HepG2 (cell line): ENCODE data around the gene PIK3R1. TPM values are rescaled to one million over a fixed set of nuclear protein-coding genes. Genes with fewer than 3 reads are reported as not detected.

Source experiments
- ATAC-seq: fragments of 200-7000 bp; cut with Tn5 transposase; 3 replicates; pipeline ENCODE4 v1.9.1; 2020; ENCODE audit warnings: mild to moderate bottlenecking, moderate library complexity
- BruUV-seq: library from RNA; stranded (reverse); fragments of 400-500 nt; replicated peaks from 2 replicates; lab custom pipeline; 2021; lab: Mats Ljungman, UMichigan
- CTCF ChIA-PET: fragments of 300-600 bp; formaldehyde crosslinking; extraction: SDS; loops from one replicate; lab custom pipeline; 2021; ENCODE audit warnings: low total read pairs, inconsistent platforms, low intra/inter-chr PET ratio; lab: Yijun Ruan, JAX
- POLR2A ChIA-PET: fragments of 350-600 bp; sonication (Branson Sonifier 250); formaldehyde crosslinking; loops from one replicate; lab custom pipeline; 2020; ENCODE audit warnings: antibody characterized with exemption, inconsistent platforms; lab: Yijun Ruan, JAX
- DNase-seq: peaks from one replicate; pipeline ENCODE4 v3.0.0-alpha.2; 2015; ENCODE audit warnings: low spot score
- FAIRE-seq: peaks from 3 replicates; lab custom pipeline; 2011; peaks lifted over from hg19 to GRCh38; lab: Jason Lieb, UNC
- H2AFZ ChIP-seq: one replicate; pipeline ENCODE4 v1.6.1; 2011; ENCODE audit warnings: low read length, inconsistent platforms
- H3K27ac ChIP-seq: fragments of 300-600 bp; 3 replicates; pipeline ENCODE4 v1.8.0; 2011; ENCODE audit warnings: mixed run types, mild to moderate bottlenecking, mixed read lengths, low read length, inconsistent platforms; ENCODE audit not compliant: insufficient read depth; ENCODE audit errors: extremely low read length
- H3K27me3 ChIP-seq, 2 experiments: fragments of 200-600 bp in 1 of 2; 2 replicates in 1 of 2; 3 replicates in 1 of 2; pipeline versions ENCODE4 v1.6.0 to v1.8.0; 2011; ENCODE audit warnings: low read length in 2 of 2, mild to moderate bottlenecking in 2 of 2, moderate library complexity in 2 of 2, inconsistent platforms in 1 of 2; ENCODE audit not compliant: insufficient read depth in 2 of 2, control insufficient read depth in 1 of 2
- H3K36me3 ChIP-seq, 2 experiments: fragments of 200-600 bp in 1 of 2; replicated peaks in 1 of 2; 2 replicates in 1 of 2; 3 replicates in 1 of 2; pipeline versions ENCODE4 v1.5.1 to v1.8.0; 2011; ENCODE audit warnings: low read length in 2 of 2, inconsistent platforms in 1 of 2; ENCODE audit not compliant: insufficient read depth in 2 of 2, control insufficient read depth in 1 of 2
- H3K4me1 ChIP-seq: 2 replicates; pipeline ENCODE4 v1.5.1; 2012; ENCODE audit warnings: low read length, inconsistent platforms; ENCODE audit not compliant: insufficient read depth
- H3K4me2 ChIP-seq: 2 replicates; pipeline ENCODE4 v1.6.0; 2011; ENCODE audit warnings: low read depth, low read length, inconsistent platforms
- H3K4me3 ChIP-seq, 3 experiments: fragments of 200-600 bp in 1 of 3; sonication (generic), shearing (Covaris generic) in 1 of 3; replicated peaks in 1 of 3; 2 replicates each; pipeline ENCODE4 v1.5.1; 2011 to 2016; ENCODE audit warnings: low read length in 3 of 3, inconsistent platforms in 2 of 3, low read depth in 2 of 3, mild to moderate bottlenecking in 2 of 3, control low read depth in 1 of 3, mixed read lengths in 1 of 3; ENCODE audit not compliant: insufficient read depth in 1 of 3
- H3K79me2 ChIP-seq: one replicate; pipeline ENCODE4 v1.6.1; 2011; ENCODE audit warnings: low read length, inconsistent platforms; ENCODE audit not compliant: insufficient read depth
- H3K9ac ChIP-seq: 2 replicates; pipeline ENCODE4 v1.6.0; 2011; ENCODE audit warnings: mild to moderate bottlenecking, low read depth, low read length, inconsistent platforms; ENCODE audit not compliant: insufficient read depth
- H3K9me3 ChIP-seq: 2 replicates; pipeline ENCODE4 v1.5.1; 2012; ENCODE audit warnings: mild to moderate bottlenecking, low read length
- H4K20me1 ChIP-seq: 2 replicates; pipeline ENCODE4 v1.6.0; 2011; ENCODE audit warnings: inconsistent platforms, mild to moderate bottlenecking, low read length, moderate library complexity; ENCODE audit not compliant: insufficient read depth
- ATRX ChIP-seq: sonication (generic); formaldehyde crosslinking; IDR thresholded peaks from 2 replicates; pipeline ENCODE4 v1.4.0; 2020; ENCODE audit warnings: missing genetic modification reagents, borderline replicate concordance
- FOSL2 ChIP-seq: sonication (generic); formaldehyde crosslinking; IDR thresholded peaks from 2 replicates; pipeline ENCODE4 v1.4.0; 2020; ENCODE audit warnings: missing genetic modification reagents
- FOXO1 ChIP-seq: sonication (generic); formaldehyde crosslinking; IDR thresholded peaks from 2 replicates; pipeline ENCODE4 v1.4.0; 2020; ENCODE audit warnings: missing genetic modification reagents
- GMEB1 ChIP-seq: sonication (generic); formaldehyde crosslinking; IDR thresholded peaks from 2 replicates; pipeline ENCODE4 v1.5.1; 2020; ENCODE audit warnings: missing genetic modification reagents, mild to moderate bottlenecking, borderline replicate concordance
- HHEX ChIP-seq: IDR thresholded peaks from 2 replicates; pipeline ENCODE4 v1.6.1; 2016; ENCODE audit warnings: control low read depth
- MAFF ChIP-seq: IDR thresholded peaks from 2 replicates; pipeline ENCODE4 v1.6.1; 2011; ENCODE audit warnings: low read depth, low read length, improper control_type of control experiment
- MAFK ChIP-seq, 2 experiments: IDR thresholded peaks in 1 of 2; conservative IDR thresholded peaks in 1 of 2; 2 replicates each; pipeline ENCODE4 v1.6.1; 2011; ENCODE audit warnings: improper control_type of control experiment in 2 of 2, low read length in 2 of 2
- MXI1 ChIP-seq: IDR thresholded peaks from 3 replicates; pipeline ENCODE4 v1.6.1; 2012; ENCODE audit warnings: low read depth, low read length, inconsistent platforms, borderline replicate concordance
- NFE2 ChIP-seq: sonication (generic); formaldehyde crosslinking; IDR thresholded peaks from 2 replicates; pipeline ENCODE4 v1.4.0; 2020; ENCODE audit warnings: missing genetic modification reagents
- NFE2L2 ChIP-seq: fragments of 150-350 bp; IDR thresholded peaks from 2 replicates; pipeline ENCODE4 v1.6.1; 2014; ENCODE audit warnings: low read length
- NR1H2 ChIP-seq: sonication (generic); formaldehyde crosslinking; IDR thresholded peaks from 2 replicates; pipeline ENCODE4 v1.8.1; 2022; ENCODE audit warnings: low read depth, missing genetic modification reagents, borderline replicate concordance
- PAF1 ChIP-seq: IDR thresholded peaks from 2 replicates; pipeline ENCODE4 v1.6.1; 2016; ENCODE audit warnings: missing genetic modification reagents, missing compliant biosample characterization
- TGIF2 ChIP-seq: IDR thresholded peaks from 2 replicates; pipeline ENCODE4 v1.6.1; 2016; ENCODE audit warnings: control low read depth, missing compliant biosample characterization
- ZBTB38 ChIP-seq: sonication (generic); formaldehyde crosslinking; IDR thresholded peaks from 2 replicates; pipeline ENCODE4 v1.5.1; 2020; ENCODE audit warnings: mild to moderate bottlenecking, missing genetic modification reagents
- ZBTB7B ChIP-seq: sonication (generic); formaldehyde crosslinking; IDR thresholded peaks from 2 replicates; pipeline ENCODE4 v1.4.0; 2020; ENCODE audit warnings: missing genetic modification reagents
- ZNF614 ChIP-seq: IDR thresholded peaks from 2 replicates; pipeline ENCODE4 v1.6.1; 2018; ENCODE audit warnings: missing biosample characterization, missing genetic modification reagents, inconsistent platforms, borderline replicate concordance
- WGBS: methylation state at CpG from one replicate; pipeline ENCODE4 v1.1.6; 2017; ENCODE audit warnings: low lambda C conversion rate; 5-methylcytosine and 5-hydroxymethylcytosine counted together
- in situ Hi-C: cut with HindIII; loops from 2 replicates; pipeline ENCODE4 v1.10.0; 2017; ENCODE audit warnings: low pct_unique_long_range_greater_than_20kb; ENCODE audit not compliant: extremely low pct_ligation_motif_present
- intact Hi-C: fragments of 100-400 bp; cut with micrococcal nuclease; formaldehyde crosslinking; loops from one replicate; pipeline ENCODE4 v1.10.0; 2022; ENCODE audit not compliant: unreplicated experiment
- polyA plus RNA-seq, 8 experiments: library from polyadenylated mRNA; depleted of rRNA in 3 of 8; stranded (reverse) in 7 of 8; unstranded in 1 of 8; fragments of >200 nt; fragmentation: Illumina TruSeq in 4 of 8; extraction: Trizol in 4 of 8; gene quantifications; 2 replicates each; pipeline versions ENCODE4 v1.2.1 to v1.2.3, GENCODE V29; 2011 to 2016; ENCODE audit warnings: low read depth in 4 of 8, missing spikeins in 1 of 8, mixed read lengths in 1 of 8; ENCODE audit not compliant: insufficient read depth in 1 of 8
- total RNA-seq, 5 experiments: library from RNA; depleted of rRNA; stranded (reverse); fragments of >200 nt; fragmentation: Illumina TruSeq; extraction: Trizol; gene quantifications; 2 replicates each; pipeline ENCODE4 v1.2.3, GENCODE V29; 2016; ENCODE audit warnings: low read depth in 1 of 5
- TF ChIP-seq, protein P1 (sequence below): sonication (generic); formaldehyde crosslinking; IDR thresholded peaks from 2 replicates; pipeline ENCODE4 v1.4.0; 2020; ENCODE audit warnings: mild to moderate bottlenecking, low read depth, missing genetic modification reagents
- TF ChIP-seq, protein P2 (sequence below): sonication (generic); formaldehyde crosslinking; IDR thresholded peaks from 2 replicates; pipeline ENCODE4 v1.4.0; 2020; ENCODE audit warnings: missing genetic modification reagents

The PIK3R1 gene
- total and polyA plus RNA-seq, 2 of the 13 experiments (the other 11 are each of a cell fraction or from before 2014, with no cell fraction given): 8.4 to 21.3 TPM

DNA sequence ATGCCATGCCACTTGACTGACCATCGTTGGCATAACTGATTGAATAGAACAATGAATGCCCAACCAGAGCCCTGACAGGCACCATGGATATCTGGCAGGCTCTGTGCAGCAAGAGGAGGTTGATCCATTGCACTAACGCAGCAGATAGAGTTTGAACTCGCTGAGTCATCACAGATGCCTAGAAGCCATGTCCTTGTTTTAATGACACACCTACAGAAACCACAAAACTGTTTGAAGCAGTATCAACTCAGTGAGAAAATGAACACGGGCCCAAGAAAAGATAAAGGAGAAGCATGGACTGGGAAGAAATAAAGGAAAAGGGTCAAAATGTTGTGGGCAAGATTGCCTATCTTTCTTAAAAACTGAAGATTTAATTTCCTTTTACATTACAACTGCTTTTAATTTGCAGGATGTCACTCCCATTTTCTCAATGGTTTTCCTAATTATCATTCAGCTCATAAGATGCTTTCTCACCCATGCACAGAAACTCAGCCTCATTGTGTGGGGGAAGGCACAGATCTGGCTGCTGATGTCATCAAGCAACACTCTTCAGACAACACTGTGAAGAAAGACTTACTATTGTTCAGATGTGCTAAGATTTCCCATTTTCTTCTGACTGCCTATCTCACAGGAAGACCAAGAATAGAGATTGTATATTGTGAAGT, 129.0 kb downstream of the PIK3R1 start:
- ChIA-PET CTCF (no interaction called here), POLR2A (no interaction called here)
- Histone ChIP-seq H3K9me3 (no peaks in the 10 kb centered on the region), H3K79me2 (no peaks in the 10 kb centered on the region), H3K27ac (no peak overlapping the region), H3K36me3 (no peaks in the 10 kb centered on the region), H3K9ac (no peak overlapping the region), H3K4me1 (no peaks in the 10 kb centered on the region), H4K20me1 (no peaks in the 10 kb centered on the region), H2AFZ (no peak overlapping the region), H3K4me2 (no peak overlapping the region), H3K4me3 (no peak overlapping the region), H3K27me3 (no peaks in the 10 kb centered on the region)
- no peak for ATAC-seq
- TF ChIP-seq ZNF614 (CRISPR knock-in tag): no peak
- TF ChIP-seq MXI1: no peak
- no peak for TF ChIP-seq GMEB1 (CRISPR knock-in tag)
- TF ChIP-seq NFE2 (CRISPR knock-in tag): 0 out of 2 replicates have a peak, but pooled peaks have one; percentile 41
- peak; percentile 70 to 75 for TF ChIP-seq MAFK (conservative IDR thresholded peaks at IDR 0.05 in 1 of 2, IDR thresholded peaks at IDR 0.05 in 1 of 2; ENCODE audit: low read length in 2 of 2)
- no peak for TF ChIP-seq ZBTB38 (CRISPR knock-in tag)
- TF ChIP-seq HHEX (CRISPR knock-in tag): no peak
- TF ChIP-seq ATRX (CRISPR knock-in tag): no peak
- TF ChIP-seq, protein P1, sequence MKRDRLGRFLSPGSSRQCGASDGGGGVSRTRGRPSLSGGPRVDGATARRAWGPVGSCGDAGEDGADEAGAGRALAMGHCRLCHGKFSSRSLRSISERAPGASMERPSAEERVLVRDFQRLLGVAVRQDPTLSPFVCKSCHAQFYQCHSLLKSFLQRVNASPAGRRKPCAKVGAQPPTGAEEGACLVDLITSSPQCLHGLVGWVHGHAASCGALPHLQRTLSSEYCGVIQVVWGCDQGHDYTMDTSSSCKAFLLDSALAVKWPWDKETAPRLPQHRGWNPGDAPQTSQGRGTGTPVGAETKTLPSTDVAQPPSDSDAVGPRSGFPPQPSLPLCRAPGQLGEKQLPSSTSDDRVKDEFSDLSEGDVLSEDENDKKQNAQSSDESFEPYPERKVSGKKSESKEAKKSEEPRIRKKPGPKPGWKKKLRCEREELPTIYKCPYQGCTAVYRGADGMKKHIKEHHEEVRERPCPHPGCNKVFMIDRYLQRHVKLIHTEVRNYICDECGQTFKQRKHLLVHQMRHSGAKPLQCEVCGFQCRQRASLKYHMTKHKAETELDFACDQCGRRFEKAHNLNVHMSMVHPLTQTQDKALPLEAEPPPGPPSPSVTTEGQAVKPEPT: no peak
- TF ChIP-seq, protein P2, sequence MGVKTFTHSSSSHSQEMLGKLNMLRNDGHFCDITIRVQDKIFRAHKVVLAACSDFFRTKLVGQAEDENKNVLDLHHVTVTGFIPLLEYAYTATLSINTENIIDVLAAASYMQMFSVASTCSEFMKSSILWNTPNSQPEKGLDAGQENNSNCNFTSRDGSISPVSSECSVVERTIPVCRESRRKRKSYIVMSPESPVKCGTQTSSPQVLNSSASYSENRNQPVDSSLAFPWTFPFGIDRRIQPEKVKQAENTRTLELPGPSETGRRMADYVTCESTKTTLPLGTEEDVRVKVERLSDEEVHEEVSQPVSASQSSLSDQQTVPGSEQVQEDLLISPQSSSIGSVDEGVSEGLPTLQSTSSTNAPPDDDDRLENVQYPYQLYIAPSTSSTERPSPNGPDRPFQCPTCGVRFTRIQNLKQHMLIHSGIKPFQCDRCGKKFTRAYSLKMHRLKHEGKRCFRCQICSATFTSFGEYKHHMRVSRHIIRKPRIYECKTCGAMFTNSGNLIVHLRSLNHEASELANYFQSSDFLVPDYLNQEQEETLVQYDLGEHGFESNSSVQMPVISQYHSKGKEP (CRISPR knock-in tag): no peak
- TF ChIP-seq PAF1: no peak
- TF ChIP-seq NR1H2: no peak
- TF ChIP-seq FOSL2: peak; percentile 51
- TF ChIP-seq FOXO1 (CRISPR knock-in tag): no peak
- TF ChIP-seq TGIF2 (CRISPR knock-in tag): no peak
- no peak for TF ChIP-seq ZBTB7B (CRISPR knock-in tag)
- TF ChIP-seq MAFF: peak; percentile 69
- peak; percentile 40; the same call in 1 of the 2 replicates for TF ChIP-seq NFE2L2
- DNase-seq: no peak
- 0% methylated on average over 4 of the region's 4 CpGs for WGBS
- intact Hi-C loops (no loop called here), in situ Hi-C loops (no loop called here)
- no peak for FAIRE-seq
- BruUV-seq: no TSS peak
